ENCODE data around the gene ARHGAP26. TPM values are rescaled to one million over a fixed set of nuclear protein-coding genes. Genes with fewer than 3 reads are reported as not detected.

The ARHGAP26 gene
- total and polyA plus RNA-seq, 2 experiments from 2014 or later, result 9.5 to 16.8 TPM

DNA sequence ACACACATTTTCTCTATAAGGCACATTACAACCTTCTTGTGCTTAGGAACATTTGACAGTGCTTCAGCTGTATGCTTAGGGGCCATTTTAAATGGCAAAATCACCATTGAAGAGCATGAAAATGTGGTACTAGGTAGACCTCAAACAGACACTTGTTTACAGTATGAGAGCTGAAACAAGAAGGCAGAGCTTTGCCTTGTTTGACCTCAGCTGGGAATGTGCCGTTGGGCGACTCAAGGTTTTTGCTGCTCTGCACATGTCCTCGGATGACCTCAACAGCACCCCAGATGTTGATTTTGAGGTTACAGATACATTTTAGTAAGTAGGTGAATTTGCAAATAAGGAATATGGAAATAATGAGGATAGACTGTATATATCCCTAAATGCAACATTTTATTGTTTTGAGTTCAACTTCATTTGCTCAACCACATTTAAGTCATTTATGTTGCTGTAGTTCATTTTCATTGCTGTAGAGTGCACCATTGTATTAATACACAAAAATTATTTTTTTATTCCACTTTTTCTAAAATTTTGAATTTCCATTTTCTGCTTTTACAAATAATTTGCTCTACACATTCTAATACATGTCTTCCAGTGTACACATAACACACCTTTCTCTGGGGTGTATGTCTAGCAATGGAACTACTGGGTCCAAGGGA, 426.6 kb downstream of the ARHGAP26 start:
- peaks cover 2% of the 10 kb centered on the region for H3K27me3 Mint-ChIP-seq (ENCODE audit: insufficient read depth, low read depth, poor library complexity)
- Histone ChIP-seq H3F3A (replicated peaks; ENCODE audit: low read depth) (no peaks in the 10 kb centered on the region), H3K79me2 (replicated peaks; ENCODE audit: insufficient read depth) (no peaks in the 10 kb centered on the region), H3K9me2 (ENCODE audit: insufficient read depth) (peaks cover 4% of the 10 kb centered on the region; the same call in 1 of the 2 replicates), H3K27ac (ENCODE audit: low read depth) (no peak overlapping the region), H3K4me1 (ENCODE audit: insufficient read depth) (no peaks in the 10 kb centered on the region), H2AFZ (no peak overlapping the region), H3K4me3 (no peak overlapping the region), H3K27me3 (ENCODE audit: insufficient read depth) (no peaks in the 10 kb centered on the region), H3K36me3 (ENCODE audit: insufficient read depth) (no peaks in the 10 kb centered on the region), H3K4me2 (no peak overlapping the region), H4K20me1 (replicated peaks; ENCODE audit: insufficient read depth) (no peaks in the 10 kb centered on the region)
- no peak overlapping the region for H3K27ac Mint-ChIP-seq
- no peak for ATAC-seq
- H3K4me1 Mint-ChIP-seq, result 0 out of 3 replicates have a peak, but pooled peaks cover 3% of the 10 kb centered on the region
- H3K4me3 Mint-ChIP-seq, result no peak overlapping the region
- no peak for DNase-seq (ENCODE audit: low spot score)
- TF ChIP-seq NANOG (IDR thresholded peaks at IDR 0.05; ENCODE audit: borderline replicate concordance), result no peak
- no peak for TF ChIP-seq POLR2AphosphoS5 (IDR thresholded peaks at IDR 0.05; ENCODE audit: low read depth)
- TF ChIP-seq, protein P1, sequence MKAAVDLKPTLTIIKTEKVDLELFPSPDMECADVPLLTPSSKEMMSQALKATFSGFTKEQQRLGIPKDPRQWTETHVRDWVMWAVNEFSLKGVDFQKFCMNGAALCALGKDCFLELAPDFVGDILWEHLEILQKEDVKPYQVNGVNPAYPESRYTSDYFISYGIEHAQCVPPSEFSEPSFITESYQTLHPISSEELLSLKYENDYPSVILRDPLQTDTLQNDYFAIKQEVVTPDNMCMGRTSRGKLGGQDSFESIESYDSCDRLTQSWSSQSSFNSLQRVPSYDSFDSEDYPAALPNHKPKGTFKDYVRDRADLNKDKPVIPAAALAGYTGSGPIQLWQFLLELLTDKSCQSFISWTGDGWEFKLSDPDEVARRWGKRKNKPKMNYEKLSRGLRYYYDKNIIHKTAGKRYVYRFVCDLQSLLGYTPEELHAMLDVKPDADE (IDR thresholded peaks at IDR 0.05), result no peak
- TF ChIP-seq, protein P2, sequence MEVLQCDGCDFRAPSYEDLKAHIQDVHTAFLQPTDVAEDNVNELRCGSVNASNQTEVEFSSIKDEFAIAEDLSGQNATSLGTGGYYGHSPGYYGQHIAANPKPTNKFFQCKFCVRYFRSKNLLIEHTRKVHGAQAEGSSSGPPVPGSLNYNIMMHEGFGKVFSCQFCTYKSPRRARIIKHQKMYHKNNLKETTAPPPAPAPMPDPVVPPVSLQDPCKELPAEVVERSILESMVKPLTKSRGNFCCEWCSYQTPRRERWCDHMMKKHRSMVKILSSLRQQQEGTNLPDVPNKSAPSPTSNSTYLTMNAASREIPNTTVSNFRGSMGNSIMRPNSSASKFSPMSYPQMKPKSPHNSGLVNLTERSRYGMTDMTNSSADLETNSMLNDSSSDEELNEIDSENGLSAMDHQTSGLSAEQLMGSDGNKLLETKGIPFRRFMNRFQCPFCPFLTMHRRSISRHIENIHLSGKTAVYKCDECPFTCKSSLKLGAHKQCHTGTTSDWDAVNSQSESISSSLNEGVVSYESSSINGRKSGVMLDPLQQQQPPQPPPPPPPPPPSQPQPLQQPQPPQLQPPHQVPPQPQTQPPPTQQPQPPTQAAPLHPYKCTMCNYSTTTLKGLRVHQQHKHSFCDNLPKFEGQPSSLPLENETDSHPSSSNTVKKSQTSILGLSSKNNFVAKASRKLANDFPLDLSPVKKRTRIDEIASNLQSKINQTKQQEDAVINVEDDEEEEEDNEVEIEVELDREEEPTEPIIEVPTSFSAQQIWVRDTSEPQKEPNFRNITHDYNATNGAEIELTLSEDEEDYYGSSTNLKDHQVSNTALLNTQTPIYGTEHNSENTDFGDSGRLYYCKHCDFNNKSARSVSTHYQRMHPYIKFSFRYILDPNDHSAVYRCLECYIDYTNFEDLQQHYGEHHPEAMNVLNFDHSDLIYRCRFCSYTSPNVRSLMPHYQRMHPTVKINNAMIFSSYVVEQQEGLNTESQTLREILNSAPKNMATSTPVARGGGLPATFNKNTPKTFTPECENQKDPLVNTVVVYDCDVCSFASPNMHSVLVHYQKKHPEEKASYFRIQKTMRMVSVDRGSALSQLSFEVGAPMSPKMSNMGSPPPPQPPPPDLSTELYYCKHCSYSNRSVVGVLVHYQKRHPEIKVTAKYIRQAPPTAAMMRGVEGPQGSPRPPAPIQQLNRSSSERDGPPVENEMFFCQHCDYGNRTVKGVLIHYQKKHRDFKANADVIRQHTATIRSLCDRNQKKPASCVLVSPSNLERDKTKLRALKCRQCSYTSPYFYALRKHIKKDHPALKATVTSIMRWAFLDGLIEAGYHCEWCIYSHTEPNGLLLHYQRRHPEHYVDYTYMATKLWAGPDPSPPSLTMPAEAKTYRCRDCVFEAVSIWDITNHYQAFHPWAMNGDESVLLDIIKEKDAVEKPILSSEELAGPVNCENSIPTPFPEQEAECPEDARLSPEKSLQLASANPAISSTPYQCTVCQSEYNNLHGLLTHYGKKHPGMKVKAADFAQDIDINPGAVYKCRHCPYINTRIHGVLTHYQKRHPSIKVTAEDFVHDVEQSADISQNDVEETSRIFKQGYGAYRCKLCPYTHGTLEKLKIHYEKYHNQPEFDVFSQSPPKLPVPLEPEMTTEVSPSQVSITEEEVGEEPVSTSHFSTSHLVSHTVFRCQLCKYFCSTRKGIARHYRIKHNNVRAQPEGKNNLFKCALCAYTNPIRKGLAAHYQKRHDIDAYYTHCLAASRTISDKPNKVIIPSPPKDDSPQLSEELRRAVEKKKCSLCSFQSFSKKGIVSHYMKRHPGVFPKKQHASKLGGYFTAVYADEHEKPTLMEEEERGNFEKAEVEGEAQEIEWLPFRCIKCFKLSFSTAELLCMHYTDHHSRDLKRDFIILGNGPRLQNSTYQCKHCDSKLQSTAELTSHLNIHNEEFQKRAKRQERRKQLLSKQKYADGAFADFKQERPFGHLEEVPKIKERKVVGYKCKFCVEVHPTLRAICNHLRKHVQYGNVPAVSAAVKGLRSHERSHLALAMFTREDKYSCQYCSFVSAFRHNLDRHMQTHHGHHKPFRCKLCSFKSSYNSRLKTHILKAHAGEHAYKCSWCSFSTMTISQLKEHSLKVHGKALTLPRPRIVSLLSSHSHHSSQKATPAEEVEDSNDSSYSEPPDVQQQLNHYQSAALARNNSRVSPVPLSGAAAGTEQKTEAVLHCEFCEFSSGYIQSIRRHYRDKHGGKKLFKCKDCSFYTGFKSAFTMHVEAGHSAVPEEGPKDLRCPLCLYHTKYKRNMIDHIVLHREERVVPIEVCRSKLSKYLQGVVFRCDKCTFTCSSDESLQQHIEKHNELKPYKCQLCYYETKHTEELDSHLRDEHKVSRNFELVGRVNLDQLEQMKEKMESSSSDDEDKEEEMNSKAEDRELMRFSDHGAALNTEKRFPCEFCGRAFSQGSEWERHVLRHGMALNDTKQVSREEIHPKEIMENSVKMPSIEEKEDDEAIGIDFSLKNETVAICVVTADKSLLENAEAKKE (CRISPR knock-in tag; IDR thresholded peaks at IDR 0.05), result no peak
- TF ChIP-seq CREB1 (CRISPR knock-in tag; IDR thresholded peaks at IDR 0.05; ENCODE audit: low read depth), result no peak
- TF ChIP-seq STAT1 (IDR thresholded peaks at IDR 0.05; ENCODE audit: unreplicated experiment), result no peak
- TF ChIP-seq JUNB (IDR thresholded peaks at IDR 0.05; ENCODE audit: unreplicated experiment), result no peak
- TF ChIP-seq, protein P3, sequence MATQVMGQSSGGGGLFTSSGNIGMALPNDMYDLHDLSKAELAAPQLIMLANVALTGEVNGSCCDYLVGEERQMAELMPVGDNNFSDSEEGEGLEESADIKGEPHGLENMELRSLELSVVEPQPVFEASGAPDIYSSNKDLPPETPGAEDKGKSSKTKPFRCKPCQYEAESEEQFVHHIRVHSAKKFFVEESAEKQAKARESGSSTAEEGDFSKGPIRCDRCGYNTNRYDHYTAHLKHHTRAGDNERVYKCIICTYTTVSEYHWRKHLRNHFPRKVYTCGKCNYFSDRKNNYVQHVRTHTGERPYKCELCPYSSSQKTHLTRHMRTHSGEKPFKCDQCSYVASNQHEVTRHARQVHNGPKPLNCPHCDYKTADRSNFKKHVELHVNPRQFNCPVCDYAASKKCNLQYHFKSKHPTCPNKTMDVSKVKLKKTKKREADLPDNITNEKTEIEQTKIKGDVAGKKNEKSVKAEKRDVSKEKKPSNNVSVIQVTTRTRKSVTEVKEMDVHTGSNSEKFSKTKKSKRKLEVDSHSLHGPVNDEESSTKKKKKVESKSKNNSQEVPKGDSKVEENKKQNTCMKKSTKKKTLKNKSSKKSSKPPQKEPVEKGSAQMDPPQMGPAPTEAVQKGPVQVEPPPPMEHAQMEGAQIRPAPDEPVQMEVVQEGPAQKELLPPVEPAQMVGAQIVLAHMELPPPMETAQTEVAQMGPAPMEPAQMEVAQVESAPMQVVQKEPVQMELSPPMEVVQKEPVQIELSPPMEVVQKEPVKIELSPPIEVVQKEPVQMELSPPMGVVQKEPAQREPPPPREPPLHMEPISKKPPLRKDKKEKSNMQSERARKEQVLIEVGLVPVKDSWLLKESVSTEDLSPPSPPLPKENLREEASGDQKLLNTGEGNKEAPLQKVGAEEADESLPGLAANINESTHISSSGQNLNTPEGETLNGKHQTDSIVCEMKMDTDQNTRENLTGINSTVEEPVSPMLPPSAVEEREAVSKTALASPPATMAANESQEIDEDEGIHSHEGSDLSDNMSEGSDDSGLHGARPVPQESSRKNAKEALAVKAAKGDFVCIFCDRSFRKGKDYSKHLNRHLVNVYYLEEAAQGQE (IDR thresholded peaks at IDR 0.05; ENCODE audit: unreplicated experiment), result no peak
- no peak for TF ChIP-seq ZNF331 (CRISPR knock-in tag; IDR thresholded peaks at IDR 0.05; ENCODE audit: low read depth)
- peaks cover 9% of the 10 kb centered on the region; the same call in 2 of the 3 replicates for H3K36me3 Mint-ChIP-seq (ENCODE audit: low read depth)
- peaks cover 8% of the 10 kb centered on the region for H3K9me3 Mint-ChIP-seq

Measured in GM23338 (cell line).